A673 (cell line): Measurements from ENCODE around the gene SCARB1. TPM values are rescaled to one million over a fixed set of nuclear protein-coding genes. Genes with fewer than 3 reads are reported as not detected.

Source experiments
- BruUV-seq: library from RNA; stranded (reverse); fragments of 400-500 nt; replicated peaks from 2 replicates; lab custom pipeline; 2021; lab: Mats Ljungman, UMichigan
- CTCF ChIA-PET: fragments of 300-600 bp; sonication (Branson Sonifier 250); formaldehyde crosslinking; loops from one replicate; lab custom pipeline; 2022; ENCODE audit warnings: antibody characterized with exemption; lab: Charles Lee
- POLR2A ChIA-PET: fragments of 300-600 bp; sonication (Branson Sonifier 250); formaldehyde crosslinking; loops from one replicate; lab custom pipeline; 2022; ENCODE audit warnings: antibody characterized with exemption; ENCODE audit not compliant: low non-redundant PET; lab: Charles Lee
- DNase-seq: peaks from one replicate; pipeline ENCODE4 v3.0.0-alpha.2; 2015; ENCODE audit warnings: low spot score
- H3K27ac ChIP-seq: fragments of 200-600 bp; sonication (generic); 2 replicates; pipeline ENCODE4 v1.5.1; 2016; ENCODE audit warnings: mixed run types, low read depth, mild to moderate bottlenecking, mixed read lengths, antibody characterized with exemption, low read length; ENCODE audit not compliant: poor library complexity, severe bottlenecking
- H3K27me3 ChIP-seq: fragments of 200-600 bp; sonication (generic); replicated peaks from 2 replicates; pipeline ENCODE4 v1.6.1; 2017; ENCODE audit warnings: mixed run types, low read depth, mild to moderate bottlenecking, mixed read lengths, antibody characterized with exemption, low read length; ENCODE audit not compliant: insufficient read depth, poor library complexity
- H3K36me3 ChIP-seq: fragments of 200-600 bp; sonication (generic); 2 replicates; pipeline ENCODE4 v1.6.1; 2016; ENCODE audit warnings: mixed run types, mild to moderate bottlenecking, mixed read lengths, antibody characterized with exemption, low read length; ENCODE audit not compliant: insufficient read depth, poor library complexity, severe bottlenecking
- H3K4me1 ChIP-seq: fragments of 200-600 bp; sonication (generic); 2 replicates; pipeline ENCODE4 v1.6.1; 2017; ENCODE audit warnings: mixed run types, mild to moderate bottlenecking, mixed read lengths, antibody characterized with exemption, low read length; ENCODE audit not compliant: insufficient read depth, poor library complexity, severe bottlenecking
- H3K4me3 ChIP-seq: fragments of 200-600 bp; sonication (generic); 2 replicates; pipeline ENCODE4 v1.5.1; 2016; ENCODE audit warnings: low read depth, mixed run types, mild to moderate bottlenecking, mixed read lengths, low read length; ENCODE audit not compliant: poor library complexity, severe bottlenecking
- H3K9me3 ChIP-seq: fragments of 200-600 bp; sonication (generic); 2 replicates; pipeline ENCODE4 v1.6.1; 2016; ENCODE audit warnings: mixed run types, low read depth, mild to moderate bottlenecking, mixed read lengths, antibody characterized with exemption, low read length; ENCODE audit not compliant: poor library complexity, severe bottlenecking
- CTCF ChIP-seq: fragments of 300-800, 200-600 bp; sonication (generic); conservative IDR thresholded peaks from 2 replicates; pipeline ENCODE4 v1.5.1; 2017; ENCODE audit warnings: low read depth, mild to moderate bottlenecking, antibody characterized with exemption, low read length, moderate library complexity, mixed read lengths
- EZH2 ChIP-seq: fragments of 200-600 bp; sonication (generic); IDR thresholded peaks from 2 replicates; pipeline ENCODE4 v1.6.1; 2017; ENCODE audit warnings: borderline replicate concordance, low read depth, mild to moderate bottlenecking, mixed read lengths, antibody characterized with exemption, low read length; ENCODE audit not compliant: poor library complexity, severe bottlenecking
- intact Hi-C: fragments of 100-400 bp; cut with micrococcal nuclease; formaldehyde crosslinking; loops from one replicate; pipeline ENCODE4 v1.10.0; 2022; ENCODE audit not compliant: unreplicated experiment
- total RNA-seq: library from RNA; stranded (reverse); gene quantifications from 2 replicates; pipeline ENCODE4 v1.2.3, GENCODE V29; 2021

SCARB1 gene
- total RNA-seq, 1 experiment from 2014 or later, result 74.6 TPM

- ChIA-PET CTCF (no interaction called here), POLR2A (no interaction called here)
- no peak for DNase-seq
- Histone ChIP-seq H3K4me1 (no peaks in the 10 kb centered on the region), H3K36me3 (peaks cover 16% of the 10 kb centered on the region), H3K27me3 (no peaks in the 10 kb centered on the region), H3K9me3 (no peaks in the 10 kb centered on the region), H3K4me3 (no peak overlapping the region), H3K27ac (no peak overlapping the region)
- intact Hi-C loops, result no loop called here
- TF ChIP-seq EZH2, result no peak
- TF ChIP-seq CTCF, result no peak
- no TSS peak for BruUV-seq
Measured at GRCh38 chr12:124784871-124785572, 78.6 kb downstream of the SCARB1 start.

DNA sequence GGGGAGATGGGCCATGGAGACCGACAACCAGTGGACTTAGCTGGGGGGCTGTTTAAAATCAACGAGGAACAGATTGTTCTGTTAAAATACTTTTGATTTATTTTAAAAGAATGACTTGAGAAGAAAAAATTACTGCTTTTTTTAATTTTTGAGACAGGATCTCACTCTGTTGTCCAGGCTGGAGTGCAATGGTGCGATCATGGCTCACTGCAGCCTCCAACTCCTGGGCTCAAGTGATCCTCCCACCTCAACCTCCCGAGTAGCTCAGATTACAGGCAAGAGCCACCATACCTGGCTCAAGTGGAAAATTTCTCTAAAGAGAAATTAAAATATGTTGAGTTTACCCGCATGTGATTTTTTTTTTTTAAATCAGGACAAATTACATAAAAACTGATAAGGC is 80.6 kb downstream of the SCARB1 start:
- TF ChIP-seq CTCF, result no peak
- TF ChIP-seq EZH2, result no peak
- no peaks in the 10 kb centered on the region for H3K4me1 ChIP-seq
- ChIA-PET CTCF (no interaction called here), POLR2A (no interaction called here)
- H3K27me3 ChIP-seq, result no peaks in the 10 kb centered on the region
- no peak overlapping the region for H3K4me3 ChIP-seq
- intact Hi-C loops, result no loop called here
- H3K9me3 ChIP-seq, result no peaks in the 10 kb centered on the region
- no peak for DNase-seq
- BruUV-seq, result no TSS peak
- peaks cover 16% of the 10 kb centered on the region for H3K36me3 ChIP-seq
- no peak overlapping the region for H3K27ac ChIP-seq

DNA sequence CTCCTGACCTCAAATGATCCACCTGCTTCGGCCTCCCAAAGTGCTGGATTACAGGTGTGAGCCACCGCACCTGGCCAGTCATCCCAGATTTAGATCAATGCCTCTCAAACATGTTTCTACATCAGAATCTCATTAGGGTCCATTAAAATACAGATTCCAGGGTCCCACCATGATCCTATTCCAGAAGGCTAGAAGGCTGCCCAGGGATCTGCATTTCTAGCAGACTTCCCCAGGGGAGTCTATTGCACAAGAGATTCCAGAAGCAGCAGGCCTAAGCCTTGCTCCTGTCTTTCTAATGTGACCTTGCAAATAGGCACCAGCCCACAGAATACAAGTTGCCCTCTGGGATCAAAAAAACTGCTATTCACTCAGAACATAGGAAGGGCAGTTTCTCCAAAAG is 81.5 kb downstream of the SCARB1 start:
- ChIA-PET CTCF (no interaction called here), POLR2A (no interaction called here)
- no peaks in the 10 kb centered on the region for H3K4me1 ChIP-seq
- peaks cover 16% of the 10 kb centered on the region for H3K36me3 ChIP-seq
- TF ChIP-seq EZH2, result no peak
- TF ChIP-seq CTCF, result no peak
- H3K27me3 ChIP-seq, result no peaks in the 10 kb centered on the region
- H3K27ac ChIP-seq, result no peak overlapping the region
- H3K4me3 ChIP-seq, result no peak overlapping the region
- DNase-seq, result no peak
- no peaks in the 10 kb centered on the region for H3K9me3 ChIP-seq
- intact Hi-C loops, result no loop called here
- BruUV-seq, result no TSS peak
